Measurements from ENCODE around the gene HBP1. TPM values are rescaled to one million over a fixed set of nuclear protein-coding genes. Genes with fewer than 3 reads are reported as not detected.

HBP1 gene
- total and polyA plus RNA-seq, 2 of the 8 experiments (the other 6 are each of a cell fraction or from before 2014, with no cell fraction given): 28.9 to 29.2 TPM

GRCh38 chr7:107157091-107157490 is 11.7 kb upstream of the HBP1 start:
- Histone ChIP-seq H3K4me2 (ENCODE audit: insufficient read depth in 1 of 2, low read depth in 2 of 2, low read length in 2 of 2) (no peak overlapping the region), H3K36me3 (ENCODE audit: control insufficient read depth in 2 of 4, insufficient read depth in 4 of 4, low read length in 3 of 4) (peaks cover 0 to 3% (median 0%) of the 10 kb centered on the region in 4 experiments; a peak in 1 of 8 replicates), H2BK15ac (ENCODE audit: low read length) (no peak overlapping the region), H3K18ac (ENCODE audit: extremely low read depth, low read length) (no peak overlapping the region), H3K23ac (ENCODE audit: insufficient read length) (no peak overlapping the region), H4K8ac (ENCODE audit: extremely low read depth, insufficient read depth, low read length) (no peak overlapping the region), H3K27ac (ENCODE audit: low read depth, low read length) (no peak overlapping the region), H3K14ac (ENCODE audit: insufficient read length) (no peak overlapping the region), H3K4ac (replicated peaks; ENCODE audit: insufficient read length, low read depth, low read length) (no peak overlapping the region), H3K79me1 (ENCODE audit: low read depth, low read length) (no peaks in the 10 kb centered on the region), H2BK5ac (ENCODE audit: low read depth, low read length) (no peak overlapping the region), H3K4me3 (ENCODE audit: extremely low read depth in 1 of 4, insufficient read depth in 2 of 4, low read depth in 3 of 4, low read length in 4 of 4) (no peak overlapping the region), H3K4me1 (replicated peaks in 1 of 4; ENCODE audit: control insufficient read depth in 3 of 4, insufficient read depth in 4 of 4, low read length in 3 of 4) (no peaks in the 10 kb centered on the region), H3K27me3 (replicated peaks in 1 of 4; ENCODE audit: control insufficient read depth in 3 of 4, extremely low read depth in 1 of 4, insufficient read depth in 3 of 4, low read length in 3 of 4) (no peaks in the 10 kb centered on the region), H3K56ac (replicated peaks; ENCODE audit: insufficient read length, low read depth, low read length) (no peak overlapping the region), H2AK5ac (ENCODE audit: low read depth, low read length) (no peak overlapping the region), H2AFZ (ENCODE audit: low read length) (no peak overlapping the region), H3K79me2 (ENCODE audit: control insufficient read depth in 1 of 2, insufficient read depth in 2 of 2, low read length in 2 of 2) (no peaks in the 10 kb centered on the region), H4K20me1 (replicated peaks in 1 of 2; ENCODE audit: control insufficient read depth in 1 of 2, insufficient read depth in 2 of 2, low read length in 2 of 2) (no peaks in the 10 kb centered on the region), H3K23me2 (ENCODE audit: low read depth, low read length) (no peaks in the 10 kb centered on the region; the same call in 1 of the 2 replicates), H2BK20ac (ENCODE audit: low read length) (no peak overlapping the region), H3K9ac (replicated peaks in 1 of 4; ENCODE audit: extremely low read depth in 1 of 4, low read depth in 3 of 4, low read length in 3 of 4) (no peak overlapping the region), H2BK12ac (ENCODE audit: low read depth, low read length) (no peak overlapping the region), H3K9me3 (ENCODE audit: insufficient read depth in 2 of 2, low read depth in 1 of 2, low read length in 1 of 2) (no peaks in the 10 kb centered on the region), H4K5ac (ENCODE audit: insufficient read length, low read depth, low read length) (no peak overlapping the region), H4K91ac (replicated peaks; ENCODE audit: insufficient read length, low read length) (no peak overlapping the region), H2BK120ac (replicated peaks; ENCODE audit: low read depth, low read length) (no peak overlapping the region)
- FAIRE-seq (no peak), DNase-seq (ENCODE audit: low read depth in 1 of 2, low spot score in 2 of 2) (no peak)
- ChIA-PET CTCF (ENCODE audit: partially characterized antibody) (interaction anchor here (0.7 to 1.5 kb wide), 6 partner anchors 11 to 271 kb away, joined by 3 to 4 read pairs (median 3); no protein-coding TSS in a partner anchor), POLR2A (ENCODE audit: partially characterized antibody) (interaction anchor here (1.4 kb wide), 1 partner anchor 11 kb away, joined by 8 read pairs; the partner anchor contains the start of gene HBP1)
- no peak for TF ChIP-seq JUND (IDR thresholded peaks at IDR 0.05; ENCODE audit: low read length)
- no peak for TF ChIP-seq CHD1 (IDR thresholded peaks at IDR 0.05; ENCODE audit: low read depth, low read length)
- TF ChIP-seq BACH1 (IDR thresholded peaks at IDR 0.05; ENCODE audit: low read length): no peak
- WGBS, 2 experiments (ENCODE audit: extremely low coverage in 1 of 2, insufficient coverage in 1 of 2, insufficient read length in 1 of 2, insufficient replicate concordance in 2 of 2, low coverage in 1 of 2, low lambda C conversion rate in 2 of 2, missing lambda C conversion rate in 1 of 2): 93% methylated on average over 7 of the region's 7 CpGs; no CpG with 5 or more reads in 1 of the 2 experiments

All from H1 (cell line).